HFF-Myc (cell line): ENCODE results near the gene WWOX.

Experiments used
- DNase-seq: peaks from one replicate; pipeline ENCODE4 v3.0.0-alpha.2; 2011; ENCODE audit warnings: low read depth; ENCODE audit errors: extremely low read depth
- H3K4me3 ChIP-seq: replicated peaks from 2 replicates; pipeline ENCODE4 v1.5.1; 2011; ENCODE audit warnings: low read depth, mild to moderate bottlenecking, control low read depth, low read length
- CTCF ChIP-seq: IDR thresholded peaks from 2 replicates; pipeline ENCODE4 v1.5.1; 2012; ENCODE audit warnings: mild to moderate bottlenecking, low read depth, low read length, control low read depth; ENCODE audit errors: missing control alignments

Gene WWOX

DNA sequence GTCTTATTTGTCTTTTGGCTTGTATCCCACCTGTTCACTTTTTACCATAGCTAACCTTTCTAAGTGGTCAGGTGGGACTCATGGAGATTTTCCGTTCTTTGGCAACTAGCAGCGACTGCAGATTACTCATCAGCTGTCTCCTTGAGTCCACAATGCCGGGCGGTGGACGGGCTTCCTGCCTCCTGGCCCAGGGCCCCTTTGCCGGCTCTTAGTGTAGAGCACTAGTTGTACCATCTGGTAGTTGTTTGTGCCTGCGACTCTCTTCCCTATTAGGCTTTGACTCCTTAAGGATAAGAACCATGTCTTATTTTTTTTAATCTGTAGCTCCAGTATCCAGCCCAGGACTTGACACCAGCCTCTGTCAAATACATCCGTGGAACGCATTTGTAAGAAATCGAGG, 399.9 kb downstream of the WWOX start:
- DNase-seq: no peak
- H3K4me3 ChIP-seq: no peak overlapping the region
- no peak for TF ChIP-seq CTCF

GRCh38 chr16:78500659-78501270, 401.3 kb downstream of the WWOX start:
- DNase-seq: no peak
- TF ChIP-seq CTCF: no peak
- H3K4me3 ChIP-seq: no peak overlapping the region

DNA sequence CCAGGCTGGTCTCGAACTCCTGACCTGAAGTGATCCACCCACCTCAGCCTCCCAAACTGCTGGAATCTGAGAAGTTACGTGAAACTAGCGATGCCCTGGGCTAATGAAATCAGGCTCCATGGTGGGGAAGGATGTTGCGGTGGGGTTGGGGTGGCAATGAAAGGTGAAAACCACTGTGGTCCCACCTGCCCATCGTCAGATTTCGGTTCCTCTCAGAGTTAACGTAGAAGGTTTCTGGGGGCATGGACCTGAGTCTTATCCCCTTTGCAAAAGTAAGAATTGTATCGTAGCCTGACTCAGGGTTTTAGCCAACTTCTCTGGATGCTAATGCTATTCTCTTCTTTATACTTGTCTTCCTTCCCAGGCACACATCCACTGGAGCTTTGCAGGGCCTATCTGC, 402.3 kb downstream of the WWOX start:
- no peak overlapping the region for H3K4me3 ChIP-seq
- no peak for TF ChIP-seq CTCF
- no peak for DNase-seq

DNA sequence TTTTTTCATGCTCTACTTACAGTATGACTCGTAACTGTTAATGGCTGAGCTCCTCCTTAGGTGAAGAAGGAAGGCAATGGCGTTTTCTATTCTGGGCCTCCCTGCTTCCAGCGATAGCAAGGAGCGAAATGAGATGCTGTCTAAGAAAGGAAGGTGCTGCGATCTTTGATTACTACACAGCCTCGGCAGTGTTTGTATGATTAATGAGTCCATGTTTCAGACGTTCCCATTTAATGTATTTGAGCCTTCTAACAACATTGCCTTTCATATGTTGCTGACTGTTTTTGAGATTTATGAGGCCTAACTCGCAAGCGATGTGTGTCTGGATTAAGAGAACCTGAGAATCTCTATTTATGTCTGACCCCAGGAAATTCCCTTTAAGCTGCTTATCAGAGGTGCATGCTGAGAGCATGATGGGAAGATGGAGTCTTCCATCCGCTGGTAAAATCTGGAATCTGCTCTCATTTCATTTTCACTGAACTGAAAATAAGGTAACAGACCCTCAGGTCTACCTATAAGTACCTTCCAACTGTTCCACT, 403.4 kb downstream of the WWOX start:
- no peak for DNase-seq
- H3K4me3 ChIP-seq: no peak overlapping the region
- no peak for TF ChIP-seq CTCF

DNA sequence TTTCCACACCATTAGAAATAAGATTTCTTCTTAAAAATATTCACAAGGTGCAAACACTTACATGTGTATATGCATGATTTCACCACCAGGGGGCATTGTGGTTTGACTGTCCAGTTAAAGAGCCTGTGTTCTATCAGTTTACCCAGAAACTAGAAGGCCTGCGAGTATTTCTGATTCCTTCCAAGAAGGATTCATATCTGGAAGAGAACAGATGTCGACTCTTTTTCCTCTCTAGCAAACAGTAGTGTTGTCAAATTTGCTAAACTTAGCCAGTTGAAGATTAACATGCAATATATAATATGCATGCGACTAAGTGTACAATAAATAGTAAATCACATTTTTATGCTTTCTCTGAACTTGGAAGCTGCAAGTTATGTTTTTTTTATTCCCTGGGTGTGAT, 404.1 kb downstream of the WWOX start:
- peak; percentile 39 for TF ChIP-seq CTCF
- DNase-seq: no peak
- H3K4me3 ChIP-seq: no peak overlapping the region

GRCh38 chr16:78504401-78504851, 405.0 kb downstream of the WWOX start:
- H3K4me3 ChIP-seq: no peak overlapping the region
- no peak for DNase-seq
- no peak for TF ChIP-seq CTCF

DNA sequence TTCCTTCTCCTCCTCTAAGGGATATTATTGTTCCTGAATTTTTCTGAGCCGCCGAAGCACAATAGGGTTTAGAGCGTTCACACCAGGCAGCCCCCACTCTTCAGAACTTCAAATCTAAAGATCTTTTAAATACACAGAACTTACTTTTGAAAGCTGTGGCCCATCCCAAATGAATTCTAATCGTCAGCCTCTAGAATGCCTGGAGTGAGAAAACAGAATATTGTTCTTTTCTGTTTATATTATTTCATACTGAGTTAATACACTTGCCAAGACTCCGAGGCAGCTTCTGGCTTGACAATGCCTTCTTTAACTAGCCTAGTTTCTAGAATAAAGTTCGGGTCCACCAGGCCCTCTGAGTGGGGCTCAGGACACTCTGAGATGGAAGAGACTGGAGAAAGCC, 405.6 kb downstream of the WWOX start:
- DNase-seq: no peak
- H3K4me3 ChIP-seq: no peak overlapping the region
- no peak for TF ChIP-seq CTCF
